Loucy (cell line): ENCODE results near the gene ZSWIM2.

Source experiments
- CTCF ChIP-seq: fragments of 200-600 bp; sonication (generic); conservative IDR thresholded peaks from 2 replicates; pipeline ENCODE4 v1.5.1; 2014; ENCODE audit warnings: mild to moderate bottlenecking, antibody characterized with exemption, low read length
- EZH2phosphoT487 ChIP-seq: fragments of 200-600 bp; IDR thresholded peaks from 2 replicates; pipeline ENCODE4 v1.6.1; 2018; ENCODE audit warnings: antibody characterized with exemption, mild to moderate bottlenecking, moderate library complexity, borderline replicate concordance

- no peak for TF ChIP-seq CTCF
- no peak for TF ChIP-seq EZH2phosphoT487
Observed at GRCh38 chr2:186842373-186842772, 6.6 kb downstream of the ZSWIM2 start.
